GM12878 (cell line): ENCODE measurements around the gene SMARCE1. TPM values are rescaled to one million over a fixed set of nuclear protein-coding genes. Genes with fewer than 3 reads are reported as not detected.
A peak's percentile ranks its signal among the peaks of the same experiment; 100 is the strongest.

Source experiments
- ATF7 ChIP-seq: fragments of 450-650 bp; IDR thresholded peaks from 2 replicates; pipeline ENCODE4 v1.6.1; 2016; ENCODE audit warnings: low read depth, mild to moderate bottlenecking
- BACH1 ChIP-seq: fragments of 450-650 bp; IDR thresholded peaks from 2 replicates; pipeline ENCODE4 v1.6.1; 2017; ENCODE audit warnings: mild to moderate bottlenecking, borderline replicate concordance
- CTCF ChIP-seq, 3 experiments: IDR thresholded peaks in 2 of 3; conservative IDR thresholded peaks in 1 of 3; 2 replicates each; pipeline ENCODE4 v1.5.1; 2011; ENCODE audit warnings: low read depth in 3 of 3, low read length in 3 of 3, mild to moderate bottlenecking in 3 of 3, control low read depth in 2 of 3, moderate library complexity in 2 of 3, inconsistent platforms in 1 of 3, mixed read lengths in 1 of 3; ENCODE audit not compliant: control insufficient read depth in 2 of 3, insufficient read depth in 1 of 3; ENCODE audit errors: extremely low read depth in 1 of 3
- DPF2 ChIP-seq: fragments of 450-650 bp; IDR thresholded peaks from 2 replicates; pipeline ENCODE4 v1.6.1; 2017; ENCODE audit warnings: mild to moderate bottlenecking
- FOXK2 ChIP-seq: fragments of 450-650 bp; IDR thresholded peaks from 2 replicates; pipeline ENCODE4 v1.6.1; 2017; ENCODE audit warnings: mild to moderate bottlenecking, moderate library complexity
- GATAD2B ChIP-seq: fragments of 450-650 bp; conservative IDR thresholded peaks from 2 replicates; pipeline ENCODE4 v1.6.1; 2017; ENCODE audit warnings: low read depth, mild to moderate bottlenecking, moderate library complexity
- HDAC6 ChIP-seq: fragments of 200-600 bp; sonication (generic); IDR thresholded peaks from one replicate; pipeline ENCODE4 v1.8.0; 2017; ENCODE audit warnings: antibody characterized with exemption; ENCODE audit not compliant: unreplicated experiment
- JUNB ChIP-seq: IDR thresholded peaks from 2 replicates; pipeline ENCODE4 v1.6.1; 2016; ENCODE audit warnings: antibody characterized with exemption, mild to moderate bottlenecking
- MLLT1 ChIP-seq: fragments of 450-650 bp; IDR thresholded peaks from 2 replicates; pipeline ENCODE4 v1.6.1; 2016; ENCODE audit warnings: mild to moderate bottlenecking
- MXI1 ChIP-seq: fragments of 150-350 bp; IDR thresholded peaks from 2 replicates; pipeline ENCODE4 v1.6.1; 2011; ENCODE audit warnings: low read depth, mild to moderate bottlenecking, inconsistent platforms, low read length, improper control_type of control experiment
- NBN ChIP-seq: fragments of 450-650 bp; IDR thresholded peaks from 2 replicates; pipeline ENCODE4 v1.6.1; 2016
- NFIC ChIP-seq: IDR thresholded peaks from 2 replicates; pipeline ENCODE4 v1.6.1; 2012; ENCODE audit warnings: low read depth, mild to moderate bottlenecking, inconsistent platforms, low read length, moderate library complexity
- RAD51 ChIP-seq: fragments of 450-650 bp; IDR thresholded peaks from 2 replicates; pipeline ENCODE4 v1.6.1; 2016; ENCODE audit warnings: moderate library complexity, mild to moderate bottlenecking, inconsistent platforms
- SRF ChIP-seq, 2 experiments: IDR thresholded peaks; 2 replicates each; pipeline ENCODE4 v1.6.1; 2011; ENCODE audit warnings: low read depth in 2 of 2, low read length in 2 of 2, mild to moderate bottlenecking in 1 of 2, moderate library complexity in 1 of 2
- SUPT20H ChIP-seq: IDR thresholded peaks from 2 replicates; pipeline ENCODE4 v1.6.1; 2011; ENCODE audit warnings: low read depth, mild to moderate bottlenecking, low read length, moderate library complexity, borderline replicate concordance; ENCODE audit not compliant: control insufficient read depth
- ZNF274 ChIP-seq: IDR thresholded peaks from one replicate; pipeline ENCODE4 v1.8.0; 2011; ENCODE audit not compliant: insufficient read length, insufficient read depth
- polyA plus RNA-seq, 11 experiments: library from polyadenylated mRNA; depleted of rRNA in 4 of 11; unstranded in 6 of 11; stranded (reverse) in 5 of 11; fragments of >200 nt; fragmentation: Nextera tagmentation in 4 of 11; fragmentation: Illumina TruSeq in 1 of 11; extraction: Ambion mirVana in 4 of 11; extraction: Trizol in 1 of 11; gene quantifications; 1 replicate in 1 of 11; 2 replicates in 10 of 11; pipeline versions ENCODE4 v1.2.1 to v1.2.3, GENCODE V29; 2011 to 2016; ENCODE audit warnings: inconsistent platforms in 2 of 11, missing spikeins in 2 of 11, low read depth in 1 of 11
- total RNA-seq, 4 experiments: library from RNA; depleted of rRNA in 3 of 4; stranded (reverse); fragments of >200 nt in 3 of 4; fragmentation: Illumina TruSeq in 1 of 4; extraction: Trizol in 1 of 4; gene quantifications; 2 replicates each; pipeline versions ENCODE4 v1.2.1 to v1.2.3, GENCODE V29; 2013 to 2021
- TF ChIP-seq, protein P1 (sequence below): fragments of 150-350 bp; IDR thresholded peaks from 2 replicates; pipeline ENCODE4 v1.6.1; 2014; ENCODE audit warnings: mild to moderate bottlenecking, low read depth, low read length
- TF ChIP-seq, protein P2 (sequence below): fragments of 450-650 bp; IDR thresholded peaks from 2 replicates; pipeline ENCODE4 v1.6.1; 2017; ENCODE audit warnings: antibody characterized with exemption, mild to moderate bottlenecking, moderate library complexity
- TF ChIP-seq, protein P3 (sequence below): fragments of 450-650 bp; IDR thresholded peaks from 2 replicates; pipeline ENCODE4 v1.6.1; 2014; ENCODE audit warnings: mild to moderate bottlenecking

SMARCE1 gene
- total and polyA plus RNA-seq, 10 of the 15 experiments (the other 5 are each of a cell fraction or from before 2014, with no cell fraction given) = 87.9 to 191 (median 132) TPM

- peak; percentile 98 for TF ChIP-seq RAD51
- TF ChIP-seq DPF2 = peak; percentile 40; the same call in 1 of the 2 replicates
- TF ChIP-seq NBN = 0 out of 2 replicates have a peak, but pooled peaks have one; percentile 31
- no peak for TF ChIP-seq ZNF274
- no peak for TF ChIP-seq SUPT20H
- TF ChIP-seq CTCF (IDR thresholded peaks at IDR 0.05 in 2 of 3, conservative IDR thresholded peaks at IDR 0.05 in 1 of 3; ENCODE audit: control insufficient read depth in 2 of 3, extremely low read depth in 1 of 3, insufficient read depth in 1 of 3, low read depth in 3 of 3, low read length in 3 of 3) = no peak
- TF ChIP-seq, protein P1, sequence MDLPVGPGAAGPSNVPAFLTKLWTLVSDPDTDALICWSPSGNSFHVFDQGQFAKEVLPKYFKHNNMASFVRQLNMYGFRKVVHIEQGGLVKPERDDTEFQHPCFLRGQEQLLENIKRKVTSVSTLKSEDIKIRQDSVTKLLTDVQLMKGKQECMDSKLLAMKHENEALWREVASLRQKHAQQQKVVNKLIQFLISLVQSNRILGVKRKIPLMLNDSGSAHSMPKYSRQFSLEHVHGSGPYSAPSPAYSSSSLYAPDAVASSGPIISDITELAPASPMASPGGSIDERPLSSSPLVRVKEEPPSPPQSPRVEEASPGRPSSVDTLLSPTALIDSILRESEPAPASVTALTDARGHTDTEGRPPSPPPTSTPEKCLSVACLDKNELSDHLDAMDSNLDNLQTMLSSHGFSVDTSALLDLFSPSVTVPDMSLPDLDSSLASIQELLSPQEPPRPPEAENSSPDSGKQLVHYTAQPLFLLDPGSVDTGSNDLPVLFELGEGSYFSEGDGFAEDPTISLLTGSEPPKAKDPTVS = no peak
- no peak for TF ChIP-seq FOXK2
- no peak for TF ChIP-seq GATAD2B
- TF ChIP-seq MXI1 = peak; percentile 61; the same call in 1 of the 2 replicates
- no peak for TF ChIP-seq ATF7
- TF ChIP-seq JUNB = no peak
- no peak for TF ChIP-seq SRF (IDR thresholded peaks at IDR 0.05; ENCODE audit: low read depth in 2 of 2, low read length in 2 of 2)
- TF ChIP-seq MLLT1 = no peak
- TF ChIP-seq, protein P2, sequence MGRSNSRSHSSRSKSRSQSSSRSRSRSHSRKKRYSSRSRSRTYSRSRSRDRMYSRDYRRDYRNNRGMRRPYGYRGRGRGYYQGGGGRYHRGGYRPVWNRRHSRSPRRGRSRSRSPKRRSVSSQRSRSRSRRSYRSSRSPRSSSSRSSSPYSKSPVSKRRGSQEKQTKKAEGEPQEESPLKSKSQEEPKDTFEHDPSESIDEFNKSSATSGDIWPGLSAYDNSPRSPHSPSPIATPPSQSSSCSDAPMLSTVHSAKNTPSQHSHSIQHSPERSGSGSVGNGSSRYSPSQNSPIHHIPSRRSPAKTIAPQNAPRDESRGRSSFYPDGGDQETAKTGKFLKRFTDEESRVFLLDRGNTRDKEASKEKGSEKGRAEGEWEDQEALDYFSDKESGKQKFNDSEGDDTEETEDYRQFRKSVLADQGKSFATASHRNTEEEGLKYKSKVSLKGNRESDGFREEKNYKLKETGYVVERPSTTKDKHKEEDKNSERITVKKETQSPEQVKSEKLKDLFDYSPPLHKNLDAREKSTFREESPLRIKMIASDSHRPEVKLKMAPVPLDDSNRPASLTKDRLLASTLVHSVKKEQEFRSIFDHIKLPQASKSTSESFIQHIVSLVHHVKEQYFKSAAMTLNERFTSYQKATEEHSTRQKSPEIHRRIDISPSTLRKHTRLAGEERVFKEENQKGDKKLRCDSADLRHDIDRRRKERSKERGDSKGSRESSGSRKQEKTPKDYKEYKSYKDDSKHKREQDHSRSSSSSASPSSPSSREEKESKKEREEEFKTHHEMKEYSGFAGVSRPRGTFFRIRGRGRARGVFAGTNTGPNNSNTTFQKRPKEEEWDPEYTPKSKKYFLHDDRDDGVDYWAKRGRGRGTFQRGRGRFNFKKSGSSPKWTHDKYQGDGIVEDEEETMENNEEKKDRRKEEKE = no peak
- TF ChIP-seq, protein P3, sequence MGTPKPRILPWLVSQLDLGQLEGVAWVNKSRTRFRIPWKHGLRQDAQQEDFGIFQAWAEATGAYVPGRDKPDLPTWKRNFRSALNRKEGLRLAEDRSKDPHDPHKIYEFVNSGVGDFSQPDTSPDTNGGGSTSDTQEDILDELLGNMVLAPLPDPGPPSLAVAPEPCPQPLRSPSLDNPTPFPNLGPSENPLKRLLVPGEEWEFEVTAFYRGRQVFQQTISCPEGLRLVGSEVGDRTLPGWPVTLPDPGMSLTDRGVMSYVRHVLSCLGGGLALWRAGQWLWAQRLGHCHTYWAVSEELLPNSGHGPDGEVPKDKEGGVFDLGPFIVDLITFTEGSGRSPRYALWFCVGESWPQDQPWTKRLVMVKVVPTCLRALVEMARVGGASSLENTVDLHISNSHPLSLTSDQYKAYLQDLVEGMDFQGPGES = no peak; the same call in 1 of the 2 replicates
- TF ChIP-seq BACH1 = no peak
- TF ChIP-seq NFIC = no peak
- no peak for TF ChIP-seq HDAC6
Observed at GRCh38 chr17:40596261-40596919, 51.2 kb downstream of the SMARCE1 start (continued).
